Measurements from ENCODE around the gene SCAMP2. TPM values are rescaled to one million over a fixed set of nuclear protein-coding genes. Genes with fewer than 3 reads are reported as not detected.

The SCAMP2 gene
- total and polyA plus RNA-seq, 4 donors, result 16.0 to 69.4 (median 45.4) TPM

GRCh38 chr15:74804935-74805334 lies 68.2 kb downstream of the SCAMP2 start:
- H3K4me1 ChIP-seq (ENCODE audit: control insufficient read depth, insufficient read depth, low read length), result peaks cover 3% of the 10 kb centered on the region
- H3K36me3 ChIP-seq (ENCODE audit: control insufficient read depth, insufficient read depth, low read length), result peaks cover 39% of the 10 kb centered on the region
- H3K27me3 ChIP-seq (ENCODE audit: control insufficient read depth, insufficient read depth, low read length), result no peaks in the 10 kb centered on the region
- H3K27ac ChIP-seq (ENCODE audit: low read depth, low read length), result no peak overlapping the region
- 73% methylated on average over 4 of the region's 6 CpGs for WGBS (ENCODE audit: insufficient coverage)
- no peak overlapping the region for H3K4me3 ChIP-seq (ENCODE audit: low read depth, low read length)
- H3K9me3 ChIP-seq (ENCODE audit: control insufficient read depth, insufficient read depth, low read length), result no peaks in the 10 kb centered on the region
- no peak for DNase-seq (ENCODE audit: low read depth in 4 of 6, low spot score in 6 of 6)

GRCh38 chr15:74802862-74803447 lies 70.2 kb downstream of the SCAMP2 start:
- no peak overlapping the region for H3K27ac ChIP-seq (ENCODE audit: low read depth, low read length)

GRCh38 chr15:74802290-74802689 lies 70.9 kb downstream of the SCAMP2 start:
- 96% methylated on average over 18 of the region's 20 CpGs for WGBS (ENCODE audit: insufficient coverage)
- H3K9me3 ChIP-seq (ENCODE audit: control insufficient read depth, insufficient read depth, low read length), result no peaks in the 10 kb centered on the region
- peaks cover 7% of the 10 kb centered on the region for H3K4me1 ChIP-seq (ENCODE audit: control insufficient read depth, insufficient read depth, low read length)
- H3K27ac ChIP-seq (ENCODE audit: low read depth, low read length), result no peak overlapping the region
- no peak overlapping the region for H3K4me3 ChIP-seq (ENCODE audit: low read depth, low read length)
- no peaks in the 10 kb centered on the region for H3K27me3 ChIP-seq (ENCODE audit: control insufficient read depth, insufficient read depth, low read length)
- H3K36me3 ChIP-seq (ENCODE audit: control insufficient read depth, insufficient read depth, low read length), result peaks cover 62% of the 10 kb centered on the region
- no peak for DNase-seq (ENCODE audit: low read depth in 4 of 6, low spot score in 6 of 6)

More at GRCh38 chr15:74802862-74803447, 70.2 kb downstream of the SCAMP2 start:
- WGBS (ENCODE audit: insufficient coverage), result 87% methylated on average over 22 of the region's 31 CpGs
- Histone ChIP-seq H3K36me3 (ENCODE audit: control insufficient read depth, insufficient read depth, low read length) (peaks cover 59% of the 10 kb centered on the region), H3K27me3 (ENCODE audit: control insufficient read depth, insufficient read depth, low read length) (no peaks in the 10 kb centered on the region), H3K4me1 (ENCODE audit: control insufficient read depth, insufficient read depth, low read length) (peaks cover 7% of the 10 kb centered on the region), H3K9me3 (ENCODE audit: control insufficient read depth, insufficient read depth, low read length) (no peaks in the 10 kb centered on the region), H3K4me3 (ENCODE audit: low read depth, low read length) (no peak overlapping the region)
- DNase-seq (ENCODE audit: low read depth in 4 of 6, low spot score in 6 of 6), result no peak

GRCh38 chr15:74801311-74801997 lies 71.7 kb downstream of the SCAMP2 start:
- H3K27me3 ChIP-seq (ENCODE audit: control insufficient read depth, insufficient read depth, low read length), result no peaks in the 10 kb centered on the region
- 94% methylated on average over 18 of the region's 18 CpGs for WGBS (ENCODE audit: insufficient coverage)
- no peak overlapping the region for H3K27ac ChIP-seq (ENCODE audit: low read depth, low read length)
- peaks cover 7% of the 10 kb centered on the region for H3K4me1 ChIP-seq (ENCODE audit: control insufficient read depth, insufficient read depth, low read length)
- DNase-seq (ENCODE audit: low read depth in 4 of 6, low spot score in 6 of 6), result no peak
- no peaks in the 10 kb centered on the region for H3K9me3 ChIP-seq (ENCODE audit: control insufficient read depth, insufficient read depth, low read length)
- H3K4me3 ChIP-seq (ENCODE audit: low read depth, low read length), result no peak overlapping the region
- H3K36me3 ChIP-seq (ENCODE audit: control insufficient read depth, insufficient read depth, low read length), result peaks cover 63% of the 10 kb centered on the region

- peaks cover 7% of the 10 kb centered on the region for H3K4me1 ChIP-seq (ENCODE audit: control insufficient read depth, insufficient read depth, low read length)
- DNase-seq (ENCODE audit: low read depth in 4 of 6, low spot score in 6 of 6), result no peak
- WGBS (ENCODE audit: insufficient coverage), result 86% methylated on average over 17 of the region's 20 CpGs
- no peaks in the 10 kb centered on the region for H3K9me3 ChIP-seq (ENCODE audit: control insufficient read depth, insufficient read depth, low read length)
- no peaks in the 10 kb centered on the region for H3K27me3 ChIP-seq (ENCODE audit: control insufficient read depth, insufficient read depth, low read length)
- H3K27ac ChIP-seq (ENCODE audit: low read depth, low read length), result no peak overlapping the region
- no peak overlapping the region for H3K4me3 ChIP-seq (ENCODE audit: low read depth, low read length)
- H3K36me3 ChIP-seq (ENCODE audit: control insufficient read depth, insufficient read depth, low read length), result peaks cover 67% of the 10 kb centered on the region
Observed at GRCh38 chr15:74800559-74801094, 72.5 kb downstream of the SCAMP2 start.

GRCh38 chr15:74799856-74800558 lies 73.2 kb downstream of the SCAMP2 start:
- H3K4me1 ChIP-seq (ENCODE audit: control insufficient read depth, insufficient read depth, low read length), result peaks cover 7% of the 10 kb centered on the region
- H3K36me3 ChIP-seq (ENCODE audit: control insufficient read depth, insufficient read depth, low read length), result peaks cover 68% of the 10 kb centered on the region
- WGBS (ENCODE audit: insufficient coverage), result 53% methylated on average over 16 of the region's 18 CpGs
- H3K27me3 ChIP-seq (ENCODE audit: control insufficient read depth, insufficient read depth, low read length), result no peaks in the 10 kb centered on the region
- H3K9me3 ChIP-seq (ENCODE audit: control insufficient read depth, insufficient read depth, low read length), result no peaks in the 10 kb centered on the region
- H3K27ac ChIP-seq (ENCODE audit: low read depth, low read length), result no peak overlapping the region
- H3K4me3 ChIP-seq (ENCODE audit: low read depth, low read length), result no peak overlapping the region
- peak in 1 of 6 donors; percentile 53 for DNase-seq (ENCODE audit: low read depth in 4 of 6, low spot score in 6 of 6)

GRCh38 chr15:74799255-74799855 lies 73.8 kb downstream of the SCAMP2 start:
- Histone ChIP-seq H3K4me1 (ENCODE audit: control insufficient read depth, insufficient read depth, low read length) (peaks cover 7% of the 10 kb centered on the region), H3K27me3 (ENCODE audit: control insufficient read depth, insufficient read depth, low read length) (no peaks in the 10 kb centered on the region), H3K4me3 (ENCODE audit: low read depth, low read length) (no peak overlapping the region), H3K9me3 (ENCODE audit: control insufficient read depth, insufficient read depth, low read length) (no peaks in the 10 kb centered on the region), H3K27ac (ENCODE audit: low read depth, low read length) (no peak overlapping the region), H3K36me3 (ENCODE audit: control insufficient read depth, insufficient read depth, low read length) (peaks cover 74% of the 10 kb centered on the region)
- 94% methylated on average over 13 of the region's 16 CpGs for WGBS (ENCODE audit: insufficient coverage)
- DNase-seq (ENCODE audit: low read depth in 4 of 6, low spot score in 6 of 6), result no peak

GRCh38 chr15:74798388-74799254 lies 74.5 kb downstream of the SCAMP2 start:
- no peaks in the 10 kb centered on the region for H3K9me3 ChIP-seq (ENCODE audit: control insufficient read depth, insufficient read depth, low read length)
- H3K27ac ChIP-seq (ENCODE audit: low read depth, low read length), result no peak overlapping the region
- WGBS (ENCODE audit: insufficient coverage), result 85% methylated on average over 24 of the region's 25 CpGs
- no peaks in the 10 kb centered on the region for H3K27me3 ChIP-seq (ENCODE audit: control insufficient read depth, insufficient read depth, low read length)
- H3K36me3 ChIP-seq (ENCODE audit: control insufficient read depth, insufficient read depth, low read length), result peaks cover 72% of the 10 kb centered on the region
- H3K4me3 ChIP-seq (ENCODE audit: low read depth, low read length), result no peak overlapping the region
- H3K4me1 ChIP-seq (ENCODE audit: control insufficient read depth, insufficient read depth, low read length), result peaks cover 8% of the 10 kb centered on the region
- no peak for DNase-seq (ENCODE audit: low read depth in 4 of 6, low spot score in 6 of 6)

Measured in spinal cord (tissue), 10 donors.